CD1c-positive myeloid dendritic cell (primary cell): ENCODE data around the gene SALL4.
"Not testable (repeated sequence)": the region's sequence is repeated elsewhere in the genome, so short reads cannot be mapped to it uniquely, and the experiment has no call there.

Experiments used
- DNase-seq: peaks from one replicate; pipeline ENCODE4 v3.0.0-alpha.2; 2016; ENCODE audit errors: extremely low spot score

SALL4 gene

GRCh38 chr20:51738261-51738660, 64.1 kb downstream of the SALL4 start:
- not testable (repeated sequence) for DNase-seq

GRCh38 chr20:51736947-51737346, 65.4 kb downstream of the SALL4 start:
- DNase-seq: no peak

- no peak for DNase-seq
Observed at GRCh38 chr20:51735728-51736600, 66.4 kb downstream of the SALL4 start.

- DNase-seq: no peak
Observed at GRCh38 chr20:51734876-51735720, 67.2 kb downstream of the SALL4 start.

GRCh38 chr20:51733070-51733469, 69.3 kb downstream of the SALL4 start:
- no peak for DNase-seq
